Endothelial cell of hepatic sinusoid (primary cell): Measurements from ENCODE around the gene PRKAR2B.

ENCODE experiments used
- in situ Hi-C: cut with HindIII; loops from 2 replicates; pipeline ENCODE4 v1.10.0; 2017; ENCODE audit warnings: low sequenced_read_pairs

The PRKAR2B gene

GRCh38 chr7:107171496-107171895 is 127.0 kb downstream of the PRKAR2B start:
- in situ Hi-C loops = loop anchor here (25.0 kb wide), 1 partner anchor 384 kb away; no protein-coding TSS in a partner anchor

DNA sequence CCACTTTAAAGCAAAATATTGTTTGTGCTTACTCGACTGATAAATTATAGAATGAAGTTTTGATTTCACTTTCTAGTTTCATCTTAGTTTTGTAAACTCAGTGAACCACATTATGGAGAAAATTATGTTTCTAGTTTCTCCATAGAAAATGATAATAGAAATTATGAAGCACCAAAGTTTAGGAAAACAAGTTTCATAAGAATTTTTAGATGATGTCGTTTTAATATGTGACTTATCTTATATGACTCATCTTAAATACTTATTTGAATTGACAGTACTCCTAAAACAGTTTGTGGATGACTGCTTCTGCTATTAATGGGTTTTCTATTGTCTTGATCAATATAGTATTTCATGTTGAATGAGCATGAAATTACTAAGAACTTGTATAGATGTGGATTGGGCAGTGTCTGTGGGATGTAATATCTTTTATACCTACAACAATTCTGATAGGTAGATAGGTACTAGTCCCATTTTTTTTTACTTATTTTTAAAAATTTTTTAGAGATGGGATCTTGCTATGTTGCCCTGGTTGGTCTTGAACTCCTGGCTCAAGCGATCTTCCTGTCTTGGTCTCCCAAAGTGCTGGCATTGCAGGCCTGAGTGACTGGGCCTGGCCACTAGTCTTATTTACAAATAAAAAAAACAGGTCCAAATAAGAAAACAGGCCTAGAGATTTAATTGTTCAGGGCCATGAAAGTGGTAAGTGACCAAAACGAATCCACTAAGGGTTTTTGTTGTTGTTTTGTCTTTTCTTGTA is 127.9 kb downstream of the PRKAR2B start:
- in situ Hi-C loops = loop anchor here (25.0 kb wide), 1 partner anchor 385 kb away; no protein-coding TSS in a partner anchor

DNA sequence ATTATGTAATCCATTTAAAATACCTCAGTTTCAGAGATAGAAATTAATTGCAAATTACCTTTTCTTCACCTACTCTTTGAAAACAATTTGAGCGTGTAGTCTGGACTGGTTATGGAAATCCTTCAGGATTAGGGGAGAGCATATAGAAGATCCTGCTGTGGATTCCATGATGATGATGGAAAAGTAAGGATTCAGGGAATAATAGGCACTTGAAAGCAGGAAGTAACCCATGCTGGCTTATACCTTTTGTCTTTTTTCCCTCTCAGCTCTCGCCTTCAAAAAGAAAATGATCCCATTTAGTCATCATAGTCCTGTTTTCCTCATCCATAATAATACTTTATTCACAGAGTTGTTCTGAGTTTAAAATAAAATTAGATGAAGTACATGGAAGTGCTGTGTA is 128.7 kb downstream of the PRKAR2B start:
- in situ Hi-C loops = loop anchor here (25.0 kb wide), 1 partner anchor 386 kb away; no protein-coding TSS in a partner anchor

GRCh38 chr7:107173691-107174406 is 129.3 kb downstream of the PRKAR2B start:
- in situ Hi-C loops = loop anchor here (25.0 kb wide), 1 partner anchor 387 kb away; no protein-coding TSS in a partner anchor

GRCh38 chr7:107179326-107180164 is 135.0 kb downstream of the PRKAR2B start:
- in situ Hi-C loops = no loop called here

- in situ Hi-C loops = no loop called here
Measured at GRCh38 chr7:107180378-107180777, 135.9 kb downstream of the PRKAR2B start.

DNA sequence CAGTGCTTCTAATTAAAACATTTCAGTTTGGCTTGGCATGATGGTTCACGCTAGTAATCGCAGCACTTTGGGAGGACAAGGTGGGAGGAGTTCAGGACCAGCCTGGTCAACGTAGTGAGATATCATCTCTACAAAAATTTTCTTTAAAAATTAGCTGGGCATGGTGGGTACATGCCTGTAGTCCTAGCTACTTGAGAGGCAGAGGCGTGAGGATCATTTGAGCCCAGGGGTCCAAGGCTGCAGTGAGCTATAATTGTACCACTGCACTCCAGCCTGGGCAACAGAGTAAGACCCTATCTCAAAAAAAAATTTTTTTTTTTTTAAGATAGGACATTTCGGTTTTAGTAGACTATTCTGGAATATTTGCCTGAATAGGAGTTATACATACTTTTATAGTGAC is 136.7 kb downstream of the PRKAR2B start:
- in situ Hi-C loops = no loop called here

DNA sequence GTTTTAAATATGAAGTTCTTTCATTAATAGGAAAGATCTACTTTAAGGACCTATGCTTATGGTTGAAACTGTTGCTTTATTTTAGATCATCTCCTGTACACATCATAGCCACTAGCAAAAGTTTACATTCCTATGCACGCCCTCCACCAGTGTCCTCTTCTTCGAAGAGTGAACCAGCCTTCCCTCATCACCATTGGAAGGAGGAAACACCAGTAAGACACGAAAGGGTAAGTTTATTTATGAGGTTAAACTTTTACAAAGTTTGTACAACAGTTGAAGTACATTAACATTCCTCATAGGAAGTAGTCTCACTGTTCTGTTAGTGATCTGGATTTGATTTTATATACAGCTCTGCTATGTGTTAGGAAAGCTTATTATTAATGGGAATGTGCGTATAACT is 141.2 kb downstream of the PRKAR2B start:
- in situ Hi-C loops = no loop called here

- in situ Hi-C loops = no loop called here
Measured at GRCh38 chr7:107186240-107186639, 141.7 kb downstream of the PRKAR2B start.

- in situ Hi-C loops = no loop called here
Measured at GRCh38 chr7:107187774-107188173, 143.3 kb downstream of the PRKAR2B start.

DNA sequence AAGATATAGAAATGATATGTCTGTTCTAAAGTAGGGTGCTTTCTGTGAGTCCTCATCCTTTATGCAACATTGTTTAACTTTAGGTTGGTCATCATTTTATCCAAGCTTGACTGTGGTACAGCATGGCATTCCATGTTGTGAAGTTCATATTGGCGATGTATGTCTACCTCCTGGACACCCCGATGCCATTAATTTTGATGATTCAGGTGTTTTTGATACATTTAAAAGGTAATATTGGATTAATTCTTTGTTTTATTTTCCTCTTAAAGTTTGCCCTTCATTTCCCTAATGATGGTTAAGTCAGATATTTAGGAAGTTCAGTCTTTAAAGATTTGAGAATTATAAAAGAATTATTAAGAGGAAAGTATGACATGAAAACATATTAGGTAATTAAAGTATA is 145.6 kb downstream of the PRKAR2B start:
- in situ Hi-C loops = no loop called here

DNA sequence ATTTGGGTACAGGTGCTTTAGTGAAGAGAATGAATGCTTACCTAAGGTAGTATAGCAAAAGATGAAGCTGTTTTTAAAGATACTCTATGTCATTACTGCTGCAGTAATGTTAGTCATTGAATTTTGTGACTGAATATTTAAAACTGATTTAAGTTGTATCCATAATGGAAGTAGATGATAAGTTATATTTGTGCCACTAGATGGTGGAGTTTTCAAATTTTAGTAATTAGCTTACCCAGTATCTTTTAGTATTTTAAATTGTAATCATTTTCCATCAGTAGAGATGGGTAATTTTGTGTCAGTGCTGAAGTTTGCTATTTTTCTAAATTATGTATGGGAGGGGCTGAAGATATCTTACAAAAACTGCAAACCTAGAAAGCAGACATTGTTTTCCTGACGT is 149.5 kb downstream of the PRKAR2B start:
- in situ Hi-C loops = no loop called here

GRCh38 chr7:107196834-107197610 is 152.5 kb downstream of the PRKAR2B start:
- in situ Hi-C loops = no loop called here

DNA sequence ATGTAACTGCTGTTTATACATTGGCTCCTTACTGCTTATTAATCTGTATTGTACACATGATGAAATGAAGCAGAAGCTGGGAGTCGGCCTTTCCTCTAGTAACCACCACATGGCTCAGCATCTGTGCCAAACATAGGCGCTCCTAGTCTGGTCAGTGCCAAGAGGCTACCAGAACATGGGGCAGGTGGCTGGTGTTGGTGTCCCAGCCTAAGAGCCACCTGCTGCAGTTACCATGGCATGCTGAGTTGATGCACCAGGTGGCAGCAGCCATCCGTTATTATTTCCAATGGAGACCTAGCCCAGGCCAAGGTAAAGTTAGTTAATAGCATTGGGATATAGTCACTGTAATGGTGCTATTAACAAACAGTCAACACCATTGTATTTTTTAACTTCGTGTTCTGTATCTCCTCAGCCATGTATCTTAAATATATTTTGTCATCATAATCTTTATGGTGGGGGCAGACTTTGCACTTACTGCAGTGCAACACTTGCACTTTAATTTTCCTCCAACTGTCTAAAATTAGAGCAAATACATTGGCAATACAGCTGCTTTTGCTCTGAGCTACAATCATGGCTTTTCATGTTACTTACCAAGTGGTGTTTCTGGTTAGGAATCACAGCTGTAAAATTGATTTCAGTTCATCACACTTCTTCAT is 157.4 kb downstream of the PRKAR2B start:
- in situ Hi-C loops = no loop called here

DNA sequence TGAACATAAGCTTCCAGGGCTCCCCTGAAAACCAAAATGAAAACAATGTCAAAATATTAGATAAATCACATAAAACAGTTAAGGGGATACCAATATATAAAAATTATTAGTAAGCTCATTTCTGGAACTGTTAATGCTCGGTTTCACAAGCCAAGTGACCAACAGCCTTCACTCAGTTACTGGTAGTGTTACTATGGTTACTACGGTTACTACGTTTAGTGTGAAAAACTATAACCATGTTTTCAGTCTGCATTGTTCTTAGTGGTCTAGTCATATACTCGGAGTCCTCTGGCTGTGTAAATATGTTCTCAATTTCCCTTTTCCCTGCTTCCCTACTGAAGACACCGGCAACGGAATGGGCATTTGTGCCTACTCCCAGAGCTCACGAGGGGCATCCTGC is 159.1 kb downstream of the PRKAR2B start:
- in situ Hi-C loops = no loop called here

DNA sequence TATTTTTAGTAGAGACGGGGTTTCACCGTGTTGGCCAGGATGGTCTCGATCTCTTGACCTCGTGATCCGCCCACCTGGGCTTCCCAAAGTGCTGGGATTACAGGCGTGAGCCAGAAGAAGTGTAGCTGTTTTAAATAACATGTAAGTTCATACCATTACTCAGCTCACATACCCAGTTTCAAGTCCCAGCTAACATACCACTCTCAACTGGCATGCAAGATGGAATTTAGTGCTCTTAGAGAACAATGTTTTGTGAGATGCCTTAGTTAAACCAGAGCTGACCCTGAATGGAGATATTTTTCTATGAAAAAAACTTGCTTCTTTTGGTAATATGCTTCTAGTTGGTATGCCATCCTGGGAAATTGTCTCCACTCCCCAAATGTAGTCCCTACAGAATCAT is 161.6 kb downstream of the PRKAR2B start:
- in situ Hi-C loops = no loop called here

DNA sequence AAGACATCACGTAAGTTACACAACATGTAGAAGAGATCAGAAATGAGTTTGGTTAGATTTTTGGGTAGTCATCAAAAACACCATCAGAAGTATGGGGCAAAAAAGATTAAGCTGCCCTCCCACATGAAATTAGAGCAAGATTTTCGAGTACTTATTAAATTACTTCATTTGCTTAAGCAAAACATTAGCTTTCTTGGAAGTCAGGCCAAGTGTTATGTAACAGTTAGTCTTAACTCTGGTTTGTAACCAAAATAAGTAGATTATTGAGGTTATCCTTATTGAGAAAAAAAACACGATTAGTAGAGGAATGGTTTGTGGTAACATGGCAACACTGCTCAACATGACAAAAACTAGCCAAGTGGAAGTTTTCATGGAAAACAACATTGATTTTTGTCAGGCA is 162.2 kb downstream of the PRKAR2B start:
- in situ Hi-C loops = no loop called here

GRCh38 chr7:107207459-107207858 is 163.0 kb downstream of the PRKAR2B start:
- in situ Hi-C loops = no loop called here

DNA sequence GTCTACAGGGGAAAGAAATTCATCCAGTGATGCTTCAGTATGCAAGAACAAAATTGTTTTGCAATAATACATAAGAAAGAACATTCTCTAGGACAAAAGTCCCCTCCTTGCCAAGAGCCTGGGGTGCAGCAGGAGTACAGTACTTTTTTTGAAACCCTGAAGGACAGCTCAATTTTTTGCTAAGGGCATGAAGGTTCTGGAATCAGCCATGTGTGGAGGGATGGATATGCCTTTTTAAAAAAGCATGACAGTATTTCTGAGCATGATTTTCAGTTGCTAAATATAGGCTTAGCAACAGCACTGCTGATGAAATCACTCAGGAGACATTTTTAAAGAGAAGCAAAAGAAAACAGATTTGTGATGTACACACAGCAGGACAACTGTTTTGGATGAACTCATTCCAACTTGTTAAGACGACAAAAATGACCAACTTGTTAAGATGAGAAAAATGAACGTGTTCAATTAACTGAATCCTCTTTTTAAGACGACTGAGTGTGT is 163.6 kb downstream of the PRKAR2B start:
- in situ Hi-C loops = no loop called here

DNA sequence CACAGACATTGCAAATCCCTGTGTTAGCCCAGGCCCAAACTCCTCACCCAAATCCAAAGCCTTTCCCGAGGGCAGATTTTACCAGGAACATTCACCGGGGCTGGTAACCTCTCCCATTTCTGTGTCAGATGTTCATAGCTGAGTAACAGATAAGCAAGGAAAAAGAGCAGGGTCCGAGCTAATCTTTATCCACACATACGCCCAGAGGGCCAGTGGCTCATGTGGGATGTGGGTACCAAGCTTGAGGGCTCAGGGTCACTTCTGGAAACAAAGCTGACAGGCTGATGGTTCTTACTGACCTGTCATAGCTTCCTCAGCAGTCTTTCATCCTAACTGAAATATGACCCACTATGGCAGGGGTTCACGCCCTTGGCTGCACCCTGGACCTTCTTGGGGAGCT is 164.1 kb downstream of the PRKAR2B start:
- in situ Hi-C loops = no loop called here
